Right renal cortex interstitium (tissue), 3 donors: Measurements from ENCODE around the gene MPHOSPH10. TPM values are rescaled to one million over a fixed set of nuclear protein-coding genes. Genes with fewer than 3 reads are reported as not detected.
"Not testable (repeated sequence)": the region's sequence is repeated elsewhere in the genome, so short reads cannot be mapped to it uniquely, and the experiment has no call there.

Experiments
- DNase-seq, 3 donors: peaks; one replicate each; pipeline ENCODE4 v3.0.0-alpha.2; 2013; ENCODE audit warnings: low read depth in 3 of 3, low spot score in 2 of 3
- polyA plus RNA-seq, 3 donors: library from polyadenylated mRNA; unstranded; fragments of 120-200 nt; gene quantifications; one replicate each; pipeline ENCODE4 v1.2.1, GENCODE V29; 2013; ENCODE audit not compliant: insufficient read length in 3 of 3

Gene MPHOSPH10
- polyA plus RNA-seq, 3 donors = 45.5 to 53.2 (median 48.3) TPM

GRCh38 chr2:71157124-71157793 is 26.8 kb downstream of the MPHOSPH10 start:
- DNase-seq = peak; percentile 18 to 33 (median 29)

GRCh38 chr2:71166812-71167211 is 36.4 kb downstream of the MPHOSPH10 start:
- no peak for DNase-seq

GRCh38 chr2:71173096-71173495 is 42.7 kb downstream of the MPHOSPH10 start:
- no peak for DNase-seq

- DNase-seq = no peak
Observed at GRCh38 chr2:71174207-71174606, 43.8 kb downstream of the MPHOSPH10 start.

- DNase-seq = not testable (repeated sequence)
Observed at GRCh38 chr2:71178836-71179235, 48.4 kb downstream of the MPHOSPH10 start.

GRCh38 chr2:71181316-71181715 is 50.9 kb downstream of the MPHOSPH10 start:
- no peak for DNase-seq

- not testable (repeated sequence) for DNase-seq
Observed at GRCh38 chr2:71183306-71184115, 53.1 kb downstream of the MPHOSPH10 start.

- no peak for DNase-seq
Observed at GRCh38 chr2:71186973-71187372, 56.5 kb downstream of the MPHOSPH10 start.

GRCh38 chr2:71187589-71187988 is 57.2 kb downstream of the MPHOSPH10 start:
- no peak for DNase-seq

GRCh38 chr2:71190656-71191569 is 60.5 kb downstream of the MPHOSPH10 start:
- no peak for DNase-seq

- DNase-seq = no peak
Observed at GRCh38 chr2:71191570-71191943, 61.1 kb downstream of the MPHOSPH10 start.

Other genes starting within 250 kb of the MPHOSPH10 start
- 1 to 10 TPM in 1 of 3 donors, under 1 TPM in 2; 0.17 to 1.5 (median 0.67) TPM for gene VAX2, start 230.1 kb upstream of the MPHOSPH10 start, polyA plus RNA-seq
- gene ATP6V1B1, start 194.7 kb upstream of the MPHOSPH10 start, polyA plus RNA-seq = 10 to 100 TPM; 58.0 to 68.8 (median 67.3) TPM
- gene ANKRD53, start 152.0 kb upstream of the MPHOSPH10 start, polyA plus RNA-seq = 1 to 10 TPM in 1 of 3 donors, under 1 TPM in 2; 0.37 to 1.1 (median 0.49) TPM
- 10 to 100 TPM; 52.6 to 55.6 (median 53.4) TPM for gene TEX261, start 135.8 kb upstream of the MPHOSPH10 start, polyA plus RNA-seq
- gene NAGK, start 62.0 kb upstream of the MPHOSPH10 start, polyA plus RNA-seq = 10 to 100 TPM; 80.8 to 84.3 (median 81.2) TPM
- 10 to 100 TPM; 23.1 to 24.9 (median 23.2) TPM for gene MCEE, start 405 bp upstream of the MPHOSPH10 start, polyA plus RNA-seq
- 10 to 100 TPM; 19.5 to 20.8 (median 19.6) TPM for gene PAIP2B, start 96.5 kb downstream of the MPHOSPH10 start, polyA plus RNA-seq
- 100 to 1,000 TPM; 210 to 235 (median 223) TPM for gene ZNF638, start 201.1 kb downstream of the MPHOSPH10 start, polyA plus RNA-seq